Chondrocyte (in vitro differentiated cells): ENCODE data around the gene OAF. TPM values are rescaled to one million over a fixed set of nuclear protein-coding genes. Genes with fewer than 3 reads are reported as not detected.

Experiments
- DNase-seq: peaks from one replicate; pipeline ENCODE4 v3.0.0; 2021; ENCODE audit warnings: mixed read lengths, low spot score
- H3K27ac Mint-ChIP-seq: one replicate; pipeline ENCODE4 v1.8.0; 2021; ENCODE audit warnings: mild to moderate bottlenecking, moderate library complexity, mixed read lengths; ENCODE audit not compliant: unreplicated experiment
- H3K27me3 Mint-ChIP-seq: 2 replicates; pipeline ENCODE4 v1.8.0; 2021; ENCODE audit warnings: low read depth, mixed read lengths
- H3K36me3 Mint-ChIP-seq: 2 replicates; pipeline ENCODE4 v1.8.0; 2021; ENCODE audit warnings: low read depth, mixed read lengths
- H3K4me1 Mint-ChIP-seq: 2 replicates; pipeline ENCODE4 v1.8.0; 2021; ENCODE audit warnings: low read depth, mild to moderate bottlenecking, mixed read lengths
- H3K4me3 Mint-ChIP-seq: one replicate; pipeline ENCODE4 v1.8.0; 2021; ENCODE audit warnings: mild to moderate bottlenecking, moderate library complexity, mixed read lengths; ENCODE audit not compliant: unreplicated experiment
- H3K9me3 Mint-ChIP-seq: 2 replicates; pipeline ENCODE4 v1.8.0; 2021; ENCODE audit warnings: low read depth, mixed read lengths
- total RNA-seq: library from RNA; stranded (reverse); gene quantifications from 3 replicates; pipeline ENCODE4 v1.2.1, GENCODE V29; 2021
- TF ChIP-seq, protein P1 (sequence below): fragments of 200-600 bp; sonication (generic); IDR thresholded peaks from 2 replicates; pipeline ENCODE4 v1.5.0; 2021; ENCODE audit warnings: antibody characterized with exemption, mild to moderate bottlenecking, moderate library complexity

Gene OAF
- total RNA-seq, 1 donor from 2014 or later: 5.7 TPM

DNA sequence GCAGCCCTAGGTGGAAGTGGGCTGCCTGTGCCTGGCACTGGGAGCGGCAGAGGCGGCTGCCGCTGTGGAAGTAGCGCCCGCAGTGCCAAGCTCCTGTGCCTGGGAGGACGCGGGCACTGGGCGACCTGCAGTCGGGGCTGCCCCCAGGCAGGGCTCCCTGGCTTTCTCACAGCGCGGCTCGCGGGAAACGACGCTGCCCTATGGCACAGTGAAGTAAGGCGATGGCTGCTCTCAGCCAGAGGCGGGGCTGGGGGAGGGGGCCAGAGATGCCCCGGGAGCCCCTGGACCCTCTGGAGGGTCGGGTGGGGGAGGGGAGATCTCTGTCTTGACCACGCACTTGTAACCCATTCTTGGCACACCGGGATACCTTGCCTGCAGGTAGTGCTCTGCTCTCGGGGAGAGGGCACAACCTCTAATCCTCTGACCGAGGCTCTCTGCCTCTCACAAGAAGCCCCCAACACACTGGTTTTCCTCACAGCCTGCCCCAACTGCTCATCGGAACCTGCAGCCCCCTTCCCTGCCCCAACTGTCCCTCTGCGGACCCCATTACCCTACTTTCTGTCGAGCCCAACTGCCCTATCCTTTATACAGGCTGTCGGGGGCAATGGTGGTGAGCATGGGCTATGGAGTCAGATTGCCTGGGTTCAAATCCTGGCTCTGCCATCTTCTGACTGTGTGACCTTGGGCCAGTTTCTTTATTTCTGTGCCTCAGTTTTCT, 40.7 kb upstream of the OAF start:
- H3K4me1 Mint-ChIP-seq: peaks cover 9% of the 10 kb centered on the region
- peaks cover 7% of the 10 kb centered on the region for H3K9me3 Mint-ChIP-seq
- H3K4me3 Mint-ChIP-seq: no peak overlapping the region
- DNase-seq: no peak
- TF ChIP-seq, protein P1, sequence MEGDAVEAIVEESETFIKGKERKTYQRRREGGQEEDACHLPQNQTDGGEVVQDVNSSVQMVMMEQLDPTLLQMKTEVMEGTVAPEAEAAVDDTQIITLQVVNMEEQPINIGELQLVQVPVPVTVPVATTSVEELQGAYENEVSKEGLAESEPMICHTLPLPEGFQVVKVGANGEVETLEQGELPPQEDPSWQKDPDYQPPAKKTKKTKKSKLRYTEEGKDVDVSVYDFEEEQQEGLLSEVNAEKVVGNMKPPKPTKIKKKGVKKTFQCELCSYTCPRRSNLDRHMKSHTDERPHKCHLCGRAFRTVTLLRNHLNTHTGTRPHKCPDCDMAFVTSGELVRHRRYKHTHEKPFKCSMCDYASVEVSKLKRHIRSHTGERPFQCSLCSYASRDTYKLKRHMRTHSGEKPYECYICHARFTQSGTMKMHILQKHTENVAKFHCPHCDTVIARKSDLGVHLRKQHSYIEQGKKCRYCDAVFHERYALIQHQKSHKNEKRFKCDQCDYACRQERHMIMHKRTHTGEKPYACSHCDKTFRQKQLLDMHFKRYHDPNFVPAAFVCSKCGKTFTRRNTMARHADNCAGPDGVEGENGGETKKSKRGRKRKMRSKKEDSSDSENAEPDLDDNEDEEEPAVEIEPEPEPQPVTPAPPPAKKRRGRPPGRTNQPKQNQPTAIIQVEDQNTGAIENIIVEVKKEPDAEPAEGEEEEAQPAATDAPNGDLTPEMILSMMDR: no peak
- no peak overlapping the region for H3K27ac Mint-ChIP-seq
- H3K36me3 Mint-ChIP-seq: peaks cover 3% of the 10 kb centered on the region
- peaks cover 54% of the 10 kb centered on the region for H3K27me3 Mint-ChIP-seq

DNA sequence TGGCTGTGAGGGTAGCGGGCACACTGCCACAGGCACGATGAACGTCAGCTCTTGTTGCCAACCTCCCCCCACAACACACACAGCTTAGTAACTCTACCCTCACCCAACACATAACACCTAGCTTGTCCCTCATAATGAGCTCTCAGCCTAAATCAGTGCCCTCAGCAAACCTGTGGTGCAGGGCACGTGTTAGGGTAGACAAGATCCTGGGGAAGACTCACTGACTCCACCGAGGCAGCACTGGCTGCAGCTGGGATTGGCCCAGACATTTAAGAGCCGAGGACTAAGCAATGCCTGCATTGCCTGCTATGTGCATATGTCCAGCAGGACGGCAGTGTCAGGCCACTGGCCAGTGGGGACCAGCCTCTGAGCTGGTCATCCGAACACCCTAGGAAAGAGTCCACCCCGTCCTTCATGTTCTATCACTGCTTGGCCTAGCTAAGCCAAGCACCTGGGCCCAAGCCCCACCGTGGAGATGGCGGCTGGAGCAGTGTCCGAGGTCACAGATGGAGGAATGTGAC, 40.0 kb upstream of the OAF start:
- Mint-ChIP-seq H3K4me3 (no peak overlapping the region), H3K27ac (no peak overlapping the region), H3K36me3 (peaks cover under 1% of the 10 kb centered on the region), H3K4me1 (peaks cover 9% of the 10 kb centered on the region), H3K27me3 (peaks cover 51% of the 10 kb centered on the region), H3K9me3 (peaks cover under 1% of the 10 kb centered on the region)
- TF ChIP-seq, protein P1: no peak
- DNase-seq: no peak

DNA sequence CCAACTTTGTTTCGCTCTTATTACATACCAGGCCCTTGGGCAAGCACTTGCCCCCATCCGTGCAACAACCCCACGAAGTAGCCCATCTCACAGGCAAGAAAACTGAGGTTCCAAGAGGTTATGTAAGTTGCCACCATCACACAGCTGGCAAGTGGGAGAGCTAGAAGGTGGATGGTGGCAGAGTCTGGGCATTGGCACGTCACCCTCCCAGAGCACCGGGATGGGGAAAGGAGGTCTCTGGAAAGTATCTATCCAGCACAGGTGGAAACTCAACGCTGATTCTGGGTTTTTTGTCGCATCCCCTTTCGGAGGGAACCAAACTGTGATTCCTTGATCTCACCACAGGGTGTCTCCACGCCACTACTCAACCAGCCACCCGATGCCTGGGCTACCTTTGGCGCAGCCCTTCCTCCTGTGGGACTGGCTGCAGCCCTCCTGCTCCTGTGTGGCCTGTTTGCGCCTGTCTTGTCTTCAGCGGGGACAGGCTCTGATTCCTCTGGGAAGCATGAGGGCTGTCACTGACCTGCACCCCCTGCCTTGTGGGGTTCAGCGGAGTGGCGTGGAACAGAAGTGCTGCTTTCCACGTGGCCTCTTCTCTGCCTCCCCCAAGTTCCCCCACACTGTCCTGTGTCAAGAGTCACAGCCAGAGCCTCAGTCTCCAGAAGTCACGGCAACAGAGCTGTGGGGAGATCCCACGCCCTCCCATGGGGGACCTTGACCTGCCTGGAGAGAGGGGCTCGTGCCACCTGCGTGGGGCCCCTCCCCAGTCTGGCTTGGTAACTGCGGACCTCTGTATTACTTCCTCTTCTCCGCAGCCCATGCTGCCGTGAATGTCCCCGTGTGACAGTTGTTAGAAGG, 38.5 kb upstream of the OAF start:
- Mint-ChIP-seq H3K36me3 (no peaks in the 10 kb centered on the region), H3K4me1 (peaks cover 9% of the 10 kb centered on the region), H3K4me3 (no peak overlapping the region), H3K27me3 (peaks cover 49% of the 10 kb centered on the region), H3K9me3 (no peaks in the 10 kb centered on the region), H3K27ac (no peak overlapping the region)
- no peak for DNase-seq
- TF ChIP-seq, protein P1: peak; percentile 90

DNA sequence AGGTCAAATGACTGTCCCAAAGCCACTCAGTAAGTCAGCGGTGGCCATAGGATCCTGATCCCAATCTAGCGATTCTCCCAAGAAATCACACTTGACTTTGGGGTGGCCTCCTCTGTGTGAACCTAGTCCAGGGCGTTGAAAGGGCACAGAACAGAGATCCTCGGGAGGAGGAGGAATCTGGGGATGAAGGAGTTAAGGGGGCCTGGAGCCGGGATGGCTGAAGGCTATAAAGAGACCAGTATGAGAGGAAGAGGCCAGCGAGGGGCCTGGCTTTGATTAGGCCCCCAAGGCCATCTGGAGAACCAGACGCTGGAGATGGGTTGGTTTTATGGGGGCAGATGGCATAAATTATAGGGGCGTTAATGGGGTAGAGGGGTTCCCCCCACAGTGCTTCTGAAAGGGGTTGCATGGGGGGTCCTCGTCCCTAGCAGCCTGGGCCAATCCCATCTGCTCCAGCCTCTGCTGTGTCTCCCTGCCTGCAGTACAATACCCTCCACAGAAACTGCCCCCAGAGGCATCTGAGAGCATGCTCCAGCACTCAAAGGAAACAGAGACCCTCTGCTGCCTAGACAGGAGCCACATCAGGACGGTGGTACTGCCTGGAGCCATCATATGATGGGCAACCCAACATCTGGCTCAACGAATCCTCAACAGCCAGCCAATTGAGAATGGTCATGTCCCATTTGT, 37.7 kb upstream of the OAF start:
- H3K9me3 Mint-ChIP-seq: no peaks in the 10 kb centered on the region
- TF ChIP-seq, protein P1: no peak
- DNase-seq: peak; percentile 34
- peaks cover 41% of the 10 kb centered on the region for H3K27me3 Mint-ChIP-seq
- H3K4me1 Mint-ChIP-seq: peaks cover 9% of the 10 kb centered on the region
- H3K27ac Mint-ChIP-seq: no peak overlapping the region
- H3K36me3 Mint-ChIP-seq: no peaks in the 10 kb centered on the region
- H3K4me3 Mint-ChIP-seq: no peak overlapping the region

DNA sequence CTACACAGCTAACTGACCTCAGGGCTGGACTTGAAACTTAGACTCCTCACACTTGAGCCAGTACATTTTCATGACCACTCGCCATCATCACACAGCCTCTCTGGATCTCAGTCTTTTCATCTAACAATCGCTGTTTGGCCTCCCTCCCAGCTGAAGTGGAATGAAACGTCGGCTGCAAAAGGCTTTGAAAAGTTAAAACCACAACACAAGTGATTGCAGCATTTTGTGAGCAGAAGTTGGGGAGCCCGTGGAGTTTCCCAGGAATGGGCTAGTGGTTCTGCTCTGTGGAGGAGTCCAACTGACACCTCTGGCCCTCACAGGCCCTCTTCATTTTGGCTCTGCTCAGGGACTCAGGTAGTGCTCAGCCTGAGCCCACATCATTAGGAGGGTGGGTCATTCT, 37.0 kb upstream of the OAF start:
- Mint-ChIP-seq H3K4me3 (no peak overlapping the region), H3K36me3 (no peaks in the 10 kb centered on the region), H3K4me1 (peaks cover 5% of the 10 kb centered on the region), H3K9me3 (no peaks in the 10 kb centered on the region), H3K27me3 (peaks cover 40% of the 10 kb centered on the region), H3K27ac (no peak overlapping the region)
- no peak for DNase-seq
- TF ChIP-seq, protein P1: no peak
